GM18507 (cell line): Measurements from ENCODE around the gene TGFBR3.

Source experiments
- DNase-seq: peaks from one replicate; pipeline ENCODE4 v3.0.0; 2011; ENCODE audit warnings: low read depth; ENCODE audit not compliant: insufficient read length; ENCODE audit errors: extremely low spot score
- FAIRE-seq: peaks from 2 replicates; lab custom pipeline; 2011; peaks lifted over from hg19 to GRCh38; lab: Jason Lieb, UNC

The TGFBR3 gene

GRCh38 chr1:91647061-91647460, 238.9 kb downstream of the TGFBR3 start:
- DNase-seq = no peak
- no peak for FAIRE-seq

- FAIRE-seq = no peak
- DNase-seq = no peak
Measured at GRCh38 chr1:91645031-91645430, 240.9 kb downstream of the TGFBR3 start.

DNA sequence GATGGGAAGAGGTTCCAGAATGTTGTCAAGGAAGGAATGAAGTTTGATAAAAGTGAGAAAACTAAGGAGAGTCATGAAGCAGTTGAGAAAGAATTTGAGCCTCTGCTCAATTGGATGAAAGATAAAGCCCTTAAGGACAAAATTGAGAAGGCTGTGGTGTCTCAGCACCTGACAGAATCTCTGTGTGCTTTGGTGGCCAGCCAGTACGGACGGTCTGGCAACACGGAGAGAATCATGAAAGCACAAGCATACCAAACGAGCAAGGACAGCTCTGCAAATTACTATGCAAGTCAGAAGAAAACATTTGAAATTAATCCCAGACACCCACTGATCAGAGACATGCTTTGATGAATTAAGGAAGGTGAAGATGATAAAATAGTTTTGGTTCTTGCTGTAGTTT, 242.5 kb downstream of the TGFBR3 start:
- DNase-seq = no peak
- FAIRE-seq = no peak

DNA sequence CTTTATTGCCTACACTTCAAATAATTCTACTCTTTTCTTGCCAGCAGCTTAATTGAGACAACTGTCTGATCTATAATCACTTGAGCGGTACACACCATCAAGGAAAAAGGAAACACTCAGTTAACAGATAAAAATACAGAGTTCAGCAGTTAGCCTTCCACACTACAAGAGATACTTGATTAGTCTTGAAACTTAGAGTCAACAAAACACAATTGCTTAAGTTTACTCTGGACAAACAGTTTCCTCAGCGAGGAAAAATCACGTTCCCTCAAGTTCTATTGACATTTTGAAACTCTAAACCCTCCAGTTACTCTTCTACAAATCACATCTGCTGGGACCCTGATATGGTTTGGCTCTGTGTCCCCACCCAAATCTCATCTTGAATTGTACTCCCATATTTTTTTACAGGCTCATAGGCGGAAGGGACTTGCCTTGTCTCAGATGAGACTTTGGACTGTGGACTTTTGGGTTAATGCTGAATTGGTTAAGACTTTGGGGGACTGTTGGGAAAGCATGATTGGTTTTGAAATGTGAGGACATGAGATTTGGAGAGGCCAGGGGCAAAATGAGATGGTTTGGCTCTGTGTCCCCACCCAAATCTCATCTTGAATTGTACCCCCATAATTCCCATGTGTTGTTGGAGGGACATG, 244.9 kb downstream of the TGFBR3 start:
- FAIRE-seq (no peak), DNase-seq (no peak)

- FAIRE-seq = no peak
Measured at GRCh38 chr1:91637539-91637994, 248.4 kb downstream of the TGFBR3 start.

DNA sequence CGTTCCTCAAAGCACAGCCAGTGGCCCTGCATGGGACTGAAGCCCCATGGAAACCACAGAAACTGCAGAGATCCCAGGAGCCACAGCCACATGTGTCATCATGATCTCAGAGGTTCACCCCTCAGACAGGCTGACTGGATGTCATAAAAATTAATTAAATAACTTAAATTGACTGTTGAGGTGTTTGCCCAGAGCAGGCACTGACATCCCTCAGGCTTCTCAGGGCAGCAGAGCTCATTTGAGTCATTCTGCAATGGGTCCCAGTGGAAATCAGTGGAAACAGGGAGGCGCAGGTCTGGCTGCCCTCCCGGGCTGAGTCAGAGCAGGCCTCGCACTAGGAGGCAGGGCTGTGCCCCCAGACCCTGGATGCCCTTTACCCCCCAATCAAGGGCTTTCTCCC, 250.2 kb downstream of the TGFBR3 start:
- DNase-seq (no peak), FAIRE-seq (no peak)

More at GRCh38 chr1:91637539-91637994, 248.4 kb downstream of the TGFBR3 start:
- no peak for DNase-seq

DNA sequence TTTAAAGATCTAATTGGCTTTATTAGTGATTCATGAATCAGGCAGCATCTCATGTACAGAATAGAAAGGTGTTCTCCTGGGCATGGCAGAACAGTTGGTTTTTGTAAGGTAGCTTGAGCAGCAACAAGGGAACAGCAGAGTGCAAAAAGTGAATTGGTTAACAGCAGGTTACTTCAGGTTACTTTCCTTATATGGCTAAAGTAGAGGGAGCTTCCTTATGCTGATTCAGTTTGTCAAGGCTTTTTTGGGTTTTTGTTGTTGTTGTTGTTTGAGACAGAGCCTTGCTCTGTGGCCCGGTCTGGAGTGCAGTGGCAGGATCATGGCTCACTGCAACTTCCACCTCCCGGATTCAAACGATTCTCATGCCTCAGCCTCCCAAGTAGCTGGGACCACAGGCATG, 252.5 kb downstream of the TGFBR3 start:
- FAIRE-seq = no peak
- no peak for DNase-seq

DNA sequence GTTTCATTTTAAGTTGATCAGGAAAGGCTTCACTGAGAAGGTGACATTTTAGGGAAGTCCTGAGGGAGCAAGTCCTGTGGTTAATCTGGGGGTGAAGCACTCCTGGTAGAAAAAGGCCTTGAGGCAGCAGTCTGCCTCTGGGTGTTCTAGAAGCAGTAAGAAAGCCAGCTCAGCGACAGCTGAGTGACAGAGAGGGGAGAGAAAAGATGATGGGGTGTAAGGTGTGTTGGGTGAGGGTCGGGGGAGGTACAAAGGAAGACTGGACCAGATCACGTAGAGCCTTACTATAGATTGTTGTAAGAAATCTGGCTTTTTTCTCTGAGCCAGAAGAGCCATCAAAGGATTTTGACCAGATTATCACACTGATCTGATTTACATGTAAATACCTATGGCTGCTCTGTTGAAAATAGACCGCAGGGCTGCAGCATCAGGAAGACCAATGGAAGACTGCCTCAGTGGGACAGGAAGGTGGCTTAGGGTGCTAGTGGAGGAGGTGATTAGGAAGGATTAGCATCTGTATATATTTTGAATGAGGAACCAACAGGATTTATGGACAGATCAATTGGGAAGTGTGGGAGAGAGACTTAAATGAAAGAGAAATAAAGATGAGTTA, 254.1 kb downstream of the TGFBR3 start:
- no peak for DNase-seq

GRCh38 chr1:91630803-91631202, 255.1 kb downstream of the TGFBR3 start:
- DNase-seq = no peak
- no peak for FAIRE-seq

More for the DNA sequence above, 254.1 kb downstream of the TGFBR3 start:
- FAIRE-seq = no peak
